Activated CD4-positive, alpha-beta T cell treated with anti-CD3 and anti-CD28 coated beads for 36 hours (primary cell): ENCODE measurements around the gene EDN3. TPM values are rescaled to one million over a fixed set of nuclear protein-coding genes. Genes with fewer than 3 reads are reported as not detected.

Experiments used
- ATAC-seq: fragments of 200-7000 bp; cut with Tn5 transposase; one replicate; pipeline ENCODE4 v1.10.0; 2021; ENCODE audit warnings: mild to moderate bottlenecking, moderate library complexity
- CTCF ChIA-PET: fragments of 350-600 bp; sonication (Branson Sonifier 250); formaldehyde crosslinking; loops from one replicate; lab custom pipeline; 2021; ENCODE audit warnings: antibody characterized with exemption; lab: Charles Lee
- POLR2A ChIA-PET: fragments of 350-600 bp; sonication (Branson Sonifier 250); formaldehyde crosslinking; loops from one replicate; lab custom pipeline; 2021; ENCODE audit warnings: antibody characterized with exemption, inconsistent platforms; lab: Charles Lee
- DNase-seq: peaks from one replicate; pipeline ENCODE4 v3.0.0-alpha.2; 2020
- H3K27ac Mint-ChIP-seq: one replicate; pipeline ENCODE4 v1.8.0; 2021; ENCODE audit warnings: mixed read lengths
- H3K27me3 Mint-ChIP-seq: one replicate; pipeline ENCODE4 v1.8.0; 2021; ENCODE audit warnings: mixed read lengths
- H3K36me3 Mint-ChIP-seq: one replicate; pipeline ENCODE4 v1.8.0; 2021; ENCODE audit warnings: low read depth, mixed read lengths
- H3K4me1 Mint-ChIP-seq: one replicate; pipeline ENCODE4 v1.8.0; 2021; ENCODE audit warnings: mixed read lengths
- H3K4me3 Mint-ChIP-seq: one replicate; pipeline ENCODE4 v1.8.0; 2021; ENCODE audit warnings: mild to moderate bottlenecking, moderate library complexity, mixed read lengths
- H3K9me3 Mint-ChIP-seq: one replicate; pipeline ENCODE4 v1.8.0; 2021; ENCODE audit warnings: low read depth, mixed read lengths
- intact Hi-C, 2 experiments: fragments of 100-400 bp; cut with DNase I in 1 of 2; cut with micrococcal nuclease in 1 of 2; formaldehyde crosslinking; loops; one replicate each; pipeline versions ENCODE4 v1.14.2 to v1.15.1; 2022 to 2024; cut with DNase I, micrococcal nuclease
- total RNA-seq, 2 experiments: library from RNA; stranded (reverse); gene quantifications; one replicate each; pipeline ENCODE4 v1.2.3, GENCODE V29; 2021

EDN3 gene
- total RNA-seq, 2 experiments from 2014 or later = 0.11 TPM; not detected in 1

GRCh38 chr20:59308493-59309201 is 8.2 kb downstream of the EDN3 start:
- no peaks in the 10 kb centered on the region for H3K36me3 Mint-ChIP-seq
- no peak overlapping the region for H3K4me3 Mint-ChIP-seq
- peaks cover 4% of the 10 kb centered on the region for H3K4me1 Mint-ChIP-seq
- DNase-seq (no peak), ATAC-seq (no peak)
- CTCF ChIA-PET = no interaction called here
- no peaks in the 10 kb centered on the region for H3K9me3 Mint-ChIP-seq
- POLR2A ChIA-PET = no interaction called here
- no peak overlapping the region for H3K27ac Mint-ChIP-seq
- intact Hi-C loops = no loop called here
- peaks cover 4% of the 10 kb centered on the region for H3K27me3 Mint-ChIP-seq

GRCh38 chr20:59309218-59309617 is 8.8 kb downstream of the EDN3 start:
- ChIA-PET CTCF (no interaction called here), POLR2A (no interaction called here)
- intact Hi-C loops = no loop called here
- H3K9me3 Mint-ChIP-seq = no peaks in the 10 kb centered on the region
- DNase-seq (no peak), ATAC-seq (no peak)
- H3K27me3 Mint-ChIP-seq = peaks cover under 1% of the 10 kb centered on the region
- H3K27ac Mint-ChIP-seq = no peak overlapping the region
- H3K36me3 Mint-ChIP-seq = no peaks in the 10 kb centered on the region
- no peak overlapping the region for H3K4me3 Mint-ChIP-seq
- peaks cover 2% of the 10 kb centered on the region for H3K4me1 Mint-ChIP-seq

DNA sequence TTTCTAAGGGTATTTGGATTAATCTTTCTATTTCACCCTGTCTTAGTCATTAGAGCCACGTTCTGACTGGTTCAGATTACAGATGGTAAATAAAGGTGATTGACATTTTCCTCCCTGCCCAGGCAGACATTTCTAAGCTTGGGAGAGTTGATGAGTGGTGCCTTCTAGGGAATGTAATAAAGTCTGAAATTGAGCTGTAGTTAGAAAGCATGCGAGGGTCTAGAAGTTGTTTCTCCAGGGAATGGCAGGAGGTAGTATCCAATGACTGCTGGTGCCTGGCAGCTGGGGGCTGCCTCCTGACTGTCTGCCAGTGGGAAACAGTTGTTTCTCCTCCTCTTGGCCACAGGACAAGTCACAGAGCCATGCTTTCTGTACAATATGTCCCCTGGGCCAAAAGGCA is 14.6 kb downstream of the EDN3 start:
- no peaks in the 10 kb centered on the region for H3K27me3 Mint-ChIP-seq
- H3K36me3 Mint-ChIP-seq = no peaks in the 10 kb centered on the region
- ATAC-seq (no peak), DNase-seq (no peak)
- ChIA-PET POLR2A (no interaction called here), CTCF (no interaction called here)
- no peaks in the 10 kb centered on the region for H3K4me1 Mint-ChIP-seq
- H3K9me3 Mint-ChIP-seq = no peaks in the 10 kb centered on the region
- intact Hi-C loops = no loop called here
- H3K4me3 Mint-ChIP-seq = no peak overlapping the region
- no peak overlapping the region for H3K27ac Mint-ChIP-seq

GRCh38 chr20:59316911-59317731 is 16.7 kb downstream of the EDN3 start:
- H3K4me1 Mint-ChIP-seq = no peaks in the 10 kb centered on the region
- POLR2A ChIA-PET = no interaction called here
- no peaks in the 10 kb centered on the region for H3K9me3 Mint-ChIP-seq
- no peak overlapping the region for H3K27ac Mint-ChIP-seq
- DNase-seq (no peak), ATAC-seq (no peak)
- intact Hi-C loops = no loop called here
- CTCF ChIA-PET = interaction anchor here (0.6 kb wide), 2 partner anchors 410 to 476 kb away, joined by 3 read pairs; no protein-coding TSS in a partner anchor
- H3K27me3 Mint-ChIP-seq = no peaks in the 10 kb centered on the region
- H3K4me3 Mint-ChIP-seq = no peak overlapping the region
- H3K36me3 Mint-ChIP-seq = no peaks in the 10 kb centered on the region

DNA sequence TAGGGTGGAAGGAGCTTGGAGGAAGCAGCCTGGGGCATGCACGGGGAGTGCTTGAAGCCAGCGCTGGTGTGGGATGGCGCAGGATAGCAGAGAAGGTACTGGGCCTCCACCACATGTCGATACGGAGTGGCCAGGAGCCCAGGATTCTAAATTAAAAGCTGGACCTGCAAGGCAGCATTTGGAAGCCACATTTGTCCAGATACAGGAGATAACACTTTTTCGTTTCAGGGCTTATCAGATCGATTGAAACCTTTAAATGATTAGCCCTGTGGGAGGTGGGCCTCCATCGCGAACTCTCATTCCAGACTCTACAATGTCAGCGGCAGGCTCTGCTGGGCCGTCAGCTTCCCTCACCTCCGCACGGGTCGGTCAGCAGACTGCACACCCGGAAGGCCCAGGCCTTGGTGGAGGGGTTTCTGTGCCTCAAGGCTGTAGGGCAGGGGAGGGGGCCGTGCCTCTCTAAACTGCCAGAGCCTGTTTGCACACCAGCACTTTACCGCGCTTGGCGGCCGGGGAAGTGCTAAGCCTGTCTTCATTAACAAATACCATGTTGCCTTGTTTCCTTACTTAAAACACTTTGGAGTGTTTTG is 17.9 kb downstream of the EDN3 start:
- intact Hi-C loops = no loop called here
- Mint-ChIP-seq H3K36me3 (no peaks in the 10 kb centered on the region), H3K9me3 (no peaks in the 10 kb centered on the region), H3K4me3 (no peak overlapping the region), H3K4me1 (no peaks in the 10 kb centered on the region), H3K27ac (no peak overlapping the region), H3K27me3 (no peaks in the 10 kb centered on the region)
- DNase-seq (no peak), ATAC-seq (no peak)
- CTCF ChIA-PET = no interaction called here
- POLR2A ChIA-PET = no interaction called here

DNA sequence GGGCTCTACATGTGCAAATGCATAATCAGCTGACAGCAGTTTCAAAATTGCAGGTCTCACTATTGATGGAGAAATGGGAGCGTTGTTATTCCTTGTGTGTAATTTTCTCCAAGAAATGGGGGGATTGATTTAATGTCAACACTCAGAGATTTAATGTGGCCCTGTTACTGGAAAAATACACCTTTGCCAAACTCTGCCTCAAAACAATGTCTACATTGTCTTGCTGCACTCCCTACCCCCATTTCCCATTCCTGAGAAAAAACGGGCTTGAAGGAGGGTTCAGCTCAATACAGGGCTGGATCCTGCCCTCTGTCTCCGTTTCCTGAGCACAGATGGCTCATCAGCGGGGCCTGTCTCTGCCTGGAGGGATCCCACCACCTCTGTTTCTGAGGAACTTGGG is 18.4 kb downstream of the EDN3 start:
- ATAC-seq (no peak), DNase-seq (no peak)
- no peak overlapping the region for H3K27ac Mint-ChIP-seq
- CTCF ChIA-PET = interaction anchor here (1.3 kb wide), 1 partner anchor 137 kb away, joined by 3 read pairs; no protein-coding TSS in a partner anchor
- no peak overlapping the region for H3K4me3 Mint-ChIP-seq
- POLR2A ChIA-PET = no interaction called here
- H3K4me1 Mint-ChIP-seq = no peaks in the 10 kb centered on the region
- H3K36me3 Mint-ChIP-seq = no peaks in the 10 kb centered on the region
- no peaks in the 10 kb centered on the region for H3K9me3 Mint-ChIP-seq
- intact Hi-C loops = no loop called here
- no peaks in the 10 kb centered on the region for H3K27me3 Mint-ChIP-seq

DNA sequence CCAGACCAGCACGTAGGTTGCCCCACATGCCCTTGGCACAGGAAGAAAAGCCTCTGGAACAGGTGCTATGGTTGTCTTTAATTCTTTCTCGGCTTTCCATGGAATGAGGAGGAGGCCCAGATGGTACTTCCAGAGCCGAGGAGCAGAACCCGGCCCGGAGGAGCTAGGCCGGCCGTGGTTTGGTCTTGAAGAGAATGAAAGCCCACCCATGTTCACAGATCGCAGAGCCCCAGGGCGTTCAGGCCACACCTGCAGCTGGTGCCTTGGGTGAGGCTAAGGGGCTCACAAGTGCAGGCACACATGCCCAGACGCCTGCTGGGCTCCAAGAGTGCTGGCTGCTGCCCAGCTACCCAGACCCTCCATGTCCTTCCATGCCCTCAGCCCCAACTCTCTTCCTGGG is 20.0 kb downstream of the EDN3 start:
- intact Hi-C loops = no loop called here
- CTCF ChIA-PET = interaction anchor here (0.6 kb wide), 1 partner anchor 14 kb away, joined by 3 read pairs; no protein-coding TSS in a partner anchor
- DNase-seq (no peak), ATAC-seq (no peak)
- POLR2A ChIA-PET = no interaction called here
- Mint-ChIP-seq H3K27ac (no peak overlapping the region), H3K36me3 (no peaks in the 10 kb centered on the region), H3K9me3 (no peaks in the 10 kb centered on the region), H3K4me3 (no peak overlapping the region), H3K4me1 (no peaks in the 10 kb centered on the region), H3K27me3 (no peaks in the 10 kb centered on the region)

DNA sequence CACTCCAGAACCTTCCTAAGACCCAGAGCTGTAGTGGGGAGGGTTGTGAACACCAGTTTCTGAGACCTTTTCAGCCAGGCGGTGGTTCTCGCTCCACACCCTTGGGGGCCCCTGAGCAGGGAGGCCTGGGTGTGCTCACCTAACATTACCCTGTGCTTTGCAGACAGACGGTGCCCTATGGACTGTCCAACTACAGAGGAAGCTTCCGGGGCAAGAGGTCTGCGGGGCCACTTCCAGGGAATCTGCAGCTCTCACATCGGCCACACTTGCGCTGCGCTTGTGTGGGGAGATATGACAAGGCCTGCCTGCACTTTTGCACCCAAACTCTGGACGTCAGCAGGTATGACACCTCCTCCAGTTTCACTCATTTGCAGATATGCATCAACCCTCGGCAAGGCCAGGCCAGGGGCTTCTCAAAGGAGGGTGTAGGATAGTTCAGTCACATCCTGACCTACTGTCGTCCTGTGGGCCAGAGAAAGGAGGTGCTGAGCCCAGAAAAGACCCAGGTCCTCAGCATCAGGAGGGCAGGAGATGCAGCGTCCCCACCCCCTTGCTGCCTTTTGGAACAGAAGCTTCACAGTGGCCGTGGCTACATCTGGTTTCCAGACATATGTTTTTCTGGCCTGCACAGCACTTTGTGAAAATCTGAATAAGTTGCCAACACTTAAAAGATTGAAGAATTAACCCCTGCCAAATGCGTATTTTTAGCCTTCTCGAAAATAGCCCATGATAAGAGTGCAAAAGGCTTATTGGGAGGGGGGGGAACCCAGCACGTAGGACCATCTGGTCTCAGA is 20.6 kb downstream of the EDN3 start:
- POLR2A ChIA-PET = no interaction called here
- CTCF ChIA-PET = no interaction called here
- no peak overlapping the region for H3K4me3 Mint-ChIP-seq
- no peaks in the 10 kb centered on the region for H3K36me3 Mint-ChIP-seq
- no peaks in the 10 kb centered on the region for H3K9me3 Mint-ChIP-seq
- H3K4me1 Mint-ChIP-seq = no peaks in the 10 kb centered on the region
- no peaks in the 10 kb centered on the region for H3K27me3 Mint-ChIP-seq
- DNase-seq (no peak), ATAC-seq (no peak)
- intact Hi-C loops = no loop called here
- no peak overlapping the region for H3K27ac Mint-ChIP-seq

GRCh38 chr20:59322081-59322480 is 21.7 kb downstream of the EDN3 start:
- CTCF ChIA-PET = no interaction called here
- POLR2A ChIA-PET = no interaction called here
- no peak for ATAC-seq
- no peaks in the 10 kb centered on the region for H3K9me3 Mint-ChIP-seq
- H3K27me3 Mint-ChIP-seq = no peaks in the 10 kb centered on the region
- no peaks in the 10 kb centered on the region for H3K4me1 Mint-ChIP-seq
- no peak overlapping the region for H3K4me3 Mint-ChIP-seq
- no peak for DNase-seq
- no peak overlapping the region for H3K27ac Mint-ChIP-seq
- intact Hi-C loops = no loop called here
- no peaks in the 10 kb centered on the region for H3K36me3 Mint-ChIP-seq

DNA sequence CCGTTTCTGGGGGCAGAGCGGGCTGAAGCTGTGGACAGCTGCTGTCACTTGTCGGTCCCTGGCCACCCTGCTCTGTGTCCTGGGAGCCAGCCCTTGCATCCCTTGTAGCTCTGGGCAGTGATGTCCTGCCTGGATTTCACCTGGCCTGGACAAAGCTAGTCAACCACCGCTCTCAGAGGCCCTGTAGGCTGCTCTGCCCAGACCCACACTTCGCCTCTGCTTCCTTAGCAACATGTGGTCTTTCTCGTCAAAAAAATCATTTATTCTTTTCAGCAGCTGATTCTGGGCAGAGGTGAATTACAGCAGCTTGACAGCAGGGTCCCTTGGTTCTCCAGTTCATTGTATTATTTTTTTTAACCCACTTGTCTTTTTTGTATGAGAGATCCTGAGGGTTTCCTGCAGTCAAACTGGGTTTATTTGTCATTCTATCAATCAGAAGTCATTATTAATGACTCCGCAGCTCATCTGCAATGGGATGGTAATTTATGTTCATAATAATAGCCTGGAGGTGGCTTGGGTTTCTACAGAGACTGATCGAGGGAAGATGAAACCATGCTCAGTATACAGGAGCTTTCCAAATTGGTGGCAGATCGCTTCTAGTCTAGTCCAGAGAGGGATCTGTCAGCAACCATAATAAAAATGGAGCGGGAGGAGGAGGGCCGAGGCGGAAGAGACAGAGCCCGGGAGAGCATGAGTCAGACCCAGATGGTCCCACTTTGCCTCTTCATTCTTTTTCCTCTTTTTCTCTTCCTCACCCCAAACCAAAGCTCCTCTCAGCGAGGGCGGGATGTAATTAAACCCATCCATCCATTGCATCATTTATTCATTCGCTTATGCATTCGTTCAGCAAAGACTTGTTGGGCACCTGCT is 22.4 kb downstream of the EDN3 start:
- intact Hi-C loops = no loop called here
- POLR2A ChIA-PET = interaction anchor here (0.6 kb wide), 1 partner anchor 200 kb away, joined by 4 read pairs; no protein-coding TSS in a partner anchor
- CTCF ChIA-PET = interaction anchor here (0.8 to 1.1 kb wide), 3 partner anchors 42 to 477 kb away, joined by 3 to 4 read pairs (median 3); no protein-coding TSS in a partner anchor
- Mint-ChIP-seq H3K4me3 (no peak overlapping the region), H3K9me3 (no peaks in the 10 kb centered on the region), H3K36me3 (no peaks in the 10 kb centered on the region), H3K27me3 (no peaks in the 10 kb centered on the region), H3K27ac (no peak overlapping the region), H3K4me1 (no peaks in the 10 kb centered on the region)
- no peak for ATAC-seq
- no peak for DNase-seq
